AG08395 (cell line): ENCODE data around the gene POLE4.

Source experiments
- DNase-seq: peaks from one replicate; pipeline ENCODE4 v3.0.0; 2012; ENCODE audit warnings: mixed read lengths, low spot score

The POLE4 gene

GRCh38 chr2:74939919-74940812, 18.3 kb upstream of the POLE4 start:
- no peak for DNase-seq

- no peak for DNase-seq
Measured at GRCh38 chr2:74941284-74941683, 17.2 kb upstream of the POLE4 start.

GRCh38 chr2:74942263-74942662, 16.2 kb upstream of the POLE4 start:
- DNase-seq, result no peak

- no peak for DNase-seq
Measured at GRCh38 chr2:74944987-74945787, 13.3 kb upstream of the POLE4 start.

- DNase-seq, result no peak
Measured at GRCh38 chr2:74945788-74946331, 12.6 kb upstream of the POLE4 start.

- no peak for DNase-seq
Measured at GRCh38 chr2:74947703-74948102, 10.7 kb upstream of the POLE4 start.

- DNase-seq, result no peak
Measured at GRCh38 chr2:74948779-74949178, 9.7 kb upstream of the POLE4 start.

- DNase-seq, result no peak
Measured at GRCh38 chr2:74951211-74951754, 7.2 kb upstream of the POLE4 start.

GRCh38 chr2:74952575-74952974, 5.9 kb upstream of the POLE4 start:
- no peak for DNase-seq

GRCh38 chr2:74953796-74954499, 4.5 kb upstream of the POLE4 start:
- DNase-seq, result no peak

GRCh38 chr2:74954500-74954874, 4.0 kb upstream of the POLE4 start:
- no peak for DNase-seq

- DNase-seq, result no peak
Measured at GRCh38 chr2:74957886-74958273, 563 bp upstream of the POLE4 start.

- DNase-seq, result no peak
Measured at GRCh38 chr2:74959106-74959751, 786 bp downstream of the POLE4 start.

- DNase-seq, result no peak
Measured at GRCh38 chr2:74966887-74967286, 8.4 kb downstream of the POLE4 start.

GRCh38 chr2:74975016-74975415, 16.6 kb downstream of the POLE4 start:
- no peak for DNase-seq

- no peak for DNase-seq
Measured at GRCh38 chr2:74979844-74980243, 21.4 kb downstream of the POLE4 start.

- DNase-seq, result no peak
Measured at GRCh38 chr2:74982577-74982976, 24.1 kb downstream of the POLE4 start.

- DNase-seq, result no peak
Measured at GRCh38 chr2:74983631-74984392, 25.4 kb downstream of the POLE4 start.

GRCh38 chr2:74984947-74985637, 26.6 kb downstream of the POLE4 start:
- no peak for DNase-seq

GRCh38 chr2:74985978-74986609, 27.7 kb downstream of the POLE4 start:
- DNase-seq, result no peak
